GM19023 (cell line): ENCODE results near the gene MANEAL.
A peak's percentile ranks its signal among the peaks of the same experiment; 100 is the strongest.
"Not testable (repeated sequence)": the region's sequence is repeated elsewhere in the genome, so short reads cannot be mapped to it uniquely, and the experiment has no call there.

ENCODE experiments used
- ATAC-seq: cut with Tn5 transposase; IDR thresholded peaks from one replicate; pipeline ENCODE4 v1.9.1; 2021; ENCODE audit warnings: mild to moderate bottlenecking, moderate library complexity; ENCODE audit not compliant: unreplicated experiment

Gene MANEAL, protein sequence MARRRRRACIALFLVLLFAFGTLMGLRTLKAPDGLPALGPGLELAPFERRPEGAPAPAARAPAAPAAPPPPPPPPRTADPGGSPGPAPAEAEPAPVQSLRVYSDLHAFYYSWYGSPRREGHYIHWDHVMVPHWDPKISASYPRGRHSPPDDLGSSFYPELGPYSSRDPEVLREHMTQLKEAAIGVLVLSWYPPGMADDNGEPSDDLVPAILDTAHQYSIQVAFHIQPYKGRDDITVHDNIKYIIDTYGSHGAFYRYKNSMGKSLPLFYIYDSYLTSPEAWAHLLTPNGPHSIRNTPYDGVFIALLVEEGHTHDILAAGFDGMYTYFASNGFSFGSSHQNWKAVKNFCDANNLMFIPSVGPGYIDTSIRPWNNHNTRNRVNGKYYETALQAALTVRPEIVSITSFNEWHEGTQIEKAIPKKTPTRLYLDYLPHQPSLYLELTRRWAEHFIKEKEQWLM

DNA sequence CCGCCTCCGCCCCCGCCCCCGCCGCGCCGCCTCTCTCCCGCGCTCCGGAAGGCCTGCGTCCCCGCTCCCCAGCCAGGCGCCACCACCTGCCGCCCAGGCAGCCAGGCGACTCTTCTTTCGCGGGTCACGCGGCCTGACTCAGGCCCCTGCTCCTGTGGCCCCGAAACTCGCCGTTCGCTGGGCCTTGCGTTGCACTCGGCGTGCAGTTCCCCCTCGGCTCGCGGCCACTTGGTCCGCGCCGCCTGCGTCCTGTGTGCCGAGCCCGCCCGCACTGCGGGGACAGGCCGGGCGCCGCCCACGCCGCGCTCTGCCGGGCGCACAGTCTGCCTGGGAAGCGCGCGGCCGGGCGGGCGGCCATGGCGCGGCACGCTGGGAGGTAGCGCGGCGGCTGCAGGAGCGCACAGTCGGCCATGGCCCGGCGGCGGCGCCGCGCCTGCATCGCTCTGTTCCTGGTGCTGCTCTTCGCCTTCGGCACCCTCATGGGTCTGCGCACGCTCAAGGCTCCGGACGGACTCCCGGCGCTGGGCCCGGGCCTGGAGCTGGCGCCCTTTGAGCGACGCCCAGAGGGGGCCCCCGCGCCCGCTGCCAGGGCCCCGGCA is at the start of gene MANEAL:
TSS of gene MANEAL (plus strand) at position 75 of the 599 bp plus-strand sequence. CDS start at position 411, 336 bp downstream.
- ATAC-seq: peak; percentile 57

DNA sequence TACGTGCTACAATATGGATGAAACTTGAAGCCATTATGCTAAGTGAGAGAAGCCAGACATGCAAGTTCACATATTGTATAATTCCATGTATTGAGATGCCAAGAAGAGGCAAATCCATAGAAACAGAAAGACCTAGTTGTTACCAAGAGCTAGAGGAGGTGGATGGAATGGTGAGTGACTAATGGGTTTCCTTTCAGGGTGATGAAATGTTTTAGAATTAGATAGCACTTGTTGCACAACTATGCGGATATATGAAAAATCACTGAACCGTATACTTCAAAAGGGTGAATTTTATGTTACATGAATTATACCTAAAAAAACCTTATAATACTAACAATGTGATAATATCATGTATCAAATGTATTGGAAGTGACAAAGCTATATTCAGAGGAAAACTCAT is 46.8 kb upstream of the MANEAL start:
- no peak for ATAC-seq

DNA sequence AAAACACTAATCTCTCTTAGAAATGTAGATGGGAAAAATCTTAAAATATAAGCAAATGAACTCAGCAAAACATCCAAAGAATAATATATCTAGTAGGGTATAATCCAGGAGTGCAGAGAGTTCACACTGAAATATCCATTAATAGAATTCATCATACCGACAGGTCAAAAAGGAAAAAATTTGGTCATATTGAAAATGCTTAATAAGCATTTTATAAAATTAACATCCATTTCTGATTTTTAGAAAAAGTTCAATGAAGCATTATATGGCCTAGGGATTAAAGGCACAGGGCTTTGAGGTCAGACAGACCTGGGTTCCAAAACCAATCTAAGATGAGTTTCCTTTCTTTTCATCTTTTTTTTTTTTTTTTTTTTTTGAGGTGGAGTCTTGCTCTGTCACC is 45.1 kb upstream of the MANEAL start:
- ATAC-seq: no peak

DNA sequence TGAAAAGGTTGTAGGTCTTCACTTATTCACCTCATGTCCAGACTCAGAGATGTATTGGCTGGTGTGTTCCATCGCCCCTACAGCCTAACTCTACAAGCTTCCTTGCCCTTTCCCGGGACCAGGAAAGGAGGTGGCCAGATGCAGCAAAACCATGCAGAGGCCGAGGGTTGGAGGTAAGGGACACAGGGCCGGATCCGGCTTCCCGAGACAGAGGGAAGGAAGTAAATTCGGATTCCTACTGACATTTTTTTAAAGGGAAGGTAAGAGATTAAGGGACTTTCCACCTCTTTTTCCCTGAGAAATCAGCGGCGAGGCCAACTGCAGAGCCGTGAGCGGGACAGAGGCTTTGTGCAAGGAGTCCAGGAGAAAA is 41.4 kb upstream of the MANEAL start:
- no peak for ATAC-seq

DNA sequence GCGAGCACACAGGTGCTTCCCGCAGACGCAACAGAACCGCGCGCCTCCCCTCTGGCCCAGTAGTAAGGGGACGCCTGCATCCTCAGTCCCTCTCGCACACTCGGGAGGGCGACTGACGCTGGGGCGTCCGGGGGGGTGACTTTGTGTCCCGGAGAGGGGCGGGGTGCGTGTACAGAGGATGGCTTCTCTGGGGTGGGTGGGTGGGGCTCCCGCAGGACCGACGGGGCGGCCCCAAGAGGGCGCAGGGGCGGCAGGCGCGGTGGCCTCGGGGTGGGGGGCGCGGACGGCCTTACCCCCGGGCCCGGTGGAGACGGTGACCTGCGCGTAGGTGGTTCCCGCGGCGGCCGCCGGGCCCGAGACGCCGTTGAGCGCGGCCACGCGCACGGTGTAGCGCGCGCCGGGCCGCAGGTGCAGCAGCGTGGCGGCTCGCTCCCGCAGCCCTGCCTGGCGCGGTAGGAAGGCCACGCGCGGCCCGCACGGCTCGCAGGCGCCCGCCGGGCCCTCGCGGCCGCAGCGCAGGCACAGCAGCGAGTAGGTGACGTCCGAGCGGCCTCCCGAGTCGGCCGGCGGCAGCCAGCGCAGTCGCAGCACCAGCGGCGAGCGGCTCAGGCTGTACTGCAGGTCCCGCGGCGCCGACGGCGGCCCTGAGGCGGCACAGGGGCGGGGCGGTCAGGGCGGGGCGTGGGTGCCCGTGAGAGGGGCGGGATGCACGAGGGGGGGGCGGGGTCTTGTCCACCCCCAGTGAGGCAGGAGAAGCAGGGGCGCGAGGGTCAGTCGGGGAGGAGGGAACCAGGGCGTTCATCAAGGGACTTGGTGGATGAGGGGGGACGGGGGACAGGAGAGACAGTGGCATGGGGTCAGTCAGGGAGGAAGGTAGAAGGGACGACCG is 40.8 kb upstream of the MANEAL start:
- ATAC-seq: no peak

DNA sequence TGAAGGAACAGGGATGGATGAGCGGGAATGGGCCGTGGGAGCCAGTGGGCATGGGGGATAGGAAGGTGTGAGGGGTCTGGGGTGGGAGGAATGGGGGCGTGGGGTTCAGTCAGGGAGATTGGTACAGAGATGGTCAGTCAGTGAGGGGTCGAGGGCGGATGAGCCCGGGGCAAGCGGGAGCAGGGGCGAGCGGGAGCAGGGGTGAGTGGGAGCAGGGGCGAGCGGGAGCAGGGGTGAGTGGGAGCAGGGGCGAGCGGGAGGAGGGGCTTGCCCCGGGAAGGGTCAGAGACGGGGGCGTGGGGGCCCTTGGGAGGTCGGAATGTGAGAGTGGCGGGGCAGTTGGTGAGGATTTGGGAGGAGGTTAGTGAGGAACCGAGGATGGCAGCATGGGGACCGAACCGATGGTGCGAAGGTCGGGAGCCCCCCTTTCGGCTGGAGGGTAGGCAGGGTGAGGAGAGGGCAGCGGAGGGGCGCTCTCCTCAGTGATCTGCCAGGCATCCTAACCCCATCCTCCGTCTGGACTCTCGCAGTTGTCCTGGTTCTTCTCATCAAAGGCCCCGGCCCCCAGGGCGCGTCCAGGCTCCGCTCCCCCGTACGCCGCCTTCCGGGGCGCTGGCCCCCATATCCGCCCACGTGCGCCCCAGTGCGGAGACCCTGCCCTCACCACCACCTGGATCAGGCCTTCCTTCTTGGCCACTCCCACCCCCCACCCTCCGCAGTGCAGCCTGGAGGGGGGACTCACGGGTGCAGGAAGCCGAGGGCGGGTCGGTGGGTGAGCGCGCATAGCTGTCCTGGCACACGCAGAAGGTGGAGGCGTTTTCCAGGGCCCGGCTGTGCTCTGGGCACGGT is 40.0 kb upstream of the MANEAL start:
- ATAC-seq: no peak

DNA sequence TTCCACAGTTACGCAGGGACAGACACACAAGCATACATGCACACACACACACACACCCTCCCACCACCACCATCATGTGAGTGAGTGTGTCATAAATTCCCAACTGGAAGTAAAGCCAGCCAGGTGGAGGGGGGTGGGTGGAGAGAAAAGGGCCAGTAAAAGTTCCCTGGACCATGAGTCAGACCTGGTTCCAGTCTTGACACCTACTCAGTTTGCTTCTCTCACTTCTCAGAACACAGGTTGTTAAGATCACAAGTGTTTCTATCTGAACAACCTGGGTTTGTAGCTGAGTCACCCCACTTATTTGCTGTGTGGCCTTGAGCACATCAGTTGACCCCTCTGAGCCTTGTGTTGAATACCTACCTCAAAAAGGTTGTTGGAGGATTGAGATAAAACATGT is 38.4 kb upstream of the MANEAL start:
- ATAC-seq: no peak

DNA sequence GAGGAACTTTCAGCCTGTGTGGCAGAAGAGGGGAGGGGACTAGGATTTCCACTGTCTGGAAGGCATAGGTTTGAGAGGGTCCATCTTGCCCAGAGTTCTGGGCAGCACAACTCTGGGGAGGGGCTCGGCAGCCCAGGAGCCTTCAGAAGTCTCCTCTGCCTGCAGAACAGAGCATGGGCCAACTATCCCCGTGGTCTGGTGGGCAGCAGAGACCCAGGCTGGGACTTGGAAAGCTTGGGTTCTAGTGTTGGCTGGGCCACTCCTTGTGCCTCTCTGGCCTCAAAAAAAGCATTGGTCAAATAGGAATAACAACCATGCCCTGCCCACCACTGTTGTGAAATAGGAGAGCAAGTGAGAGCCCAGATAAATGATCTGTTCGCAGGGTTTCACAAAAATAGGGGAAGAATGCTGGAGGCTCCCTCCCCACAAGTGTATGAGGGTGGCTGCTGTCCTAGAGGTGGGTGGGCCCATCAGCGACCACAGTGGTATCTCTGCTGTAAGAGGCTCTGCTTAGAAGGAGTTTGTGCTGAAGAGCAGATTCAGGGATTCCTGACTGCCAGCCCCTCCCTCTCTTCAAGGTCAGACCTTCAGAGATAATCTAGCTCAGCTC is 37.6 kb upstream of the MANEAL start:
- ATAC-seq: no peak

DNA sequence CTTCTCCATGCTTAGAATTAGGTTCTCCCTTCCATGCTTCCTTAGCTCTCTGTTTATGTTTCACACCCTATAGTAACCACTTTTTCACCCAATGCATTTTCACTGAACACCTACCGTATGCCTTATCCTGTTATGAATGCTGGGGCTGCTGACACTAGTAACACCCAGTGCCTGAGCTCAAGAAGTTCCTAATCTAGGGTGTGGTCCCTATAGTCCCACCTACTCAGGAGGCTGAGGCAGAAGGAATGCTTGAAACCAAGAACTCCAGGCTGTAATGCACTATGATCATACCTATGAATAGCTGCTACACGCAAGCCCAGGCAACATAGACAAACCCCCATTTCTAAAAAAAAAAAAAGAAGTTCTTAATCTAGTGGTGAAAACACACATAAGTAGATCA is 34.2 kb upstream of the MANEAL start:
- no peak for ATAC-seq

DNA sequence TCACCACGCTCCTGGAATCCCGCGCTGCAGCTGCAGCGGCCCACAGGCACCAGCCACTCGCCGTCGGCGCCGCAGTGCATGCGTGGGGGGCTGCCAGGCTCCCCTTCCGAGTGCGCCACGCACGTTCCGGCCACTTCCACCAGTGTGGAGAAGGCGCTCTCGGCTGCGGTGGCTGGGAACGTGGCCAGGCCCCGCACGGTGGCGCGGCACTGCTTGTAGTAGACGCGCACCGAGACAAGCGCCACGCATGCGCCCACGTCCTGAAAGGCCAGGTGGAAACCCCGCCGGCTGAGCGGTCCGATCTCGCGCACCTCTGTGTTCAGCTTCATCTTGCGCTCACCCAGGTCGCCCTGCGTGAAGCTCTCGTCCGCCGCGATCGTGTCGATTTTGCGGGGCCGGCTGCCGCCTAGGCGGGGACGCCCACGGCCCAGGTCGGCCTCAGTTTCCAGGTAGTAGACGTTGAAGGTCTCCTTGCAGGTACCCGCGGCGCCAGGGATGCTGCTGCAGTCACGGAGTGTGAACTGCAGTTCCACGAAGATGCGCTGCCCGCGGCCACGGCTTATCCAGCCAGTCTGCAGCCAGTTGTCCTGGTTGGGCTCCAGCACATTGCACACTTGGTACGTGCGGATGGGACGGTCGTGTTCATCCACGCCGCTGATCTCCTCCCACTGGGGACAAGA is 32.1 kb upstream of the MANEAL start:
- ATAC-seq: no peak

DNA sequence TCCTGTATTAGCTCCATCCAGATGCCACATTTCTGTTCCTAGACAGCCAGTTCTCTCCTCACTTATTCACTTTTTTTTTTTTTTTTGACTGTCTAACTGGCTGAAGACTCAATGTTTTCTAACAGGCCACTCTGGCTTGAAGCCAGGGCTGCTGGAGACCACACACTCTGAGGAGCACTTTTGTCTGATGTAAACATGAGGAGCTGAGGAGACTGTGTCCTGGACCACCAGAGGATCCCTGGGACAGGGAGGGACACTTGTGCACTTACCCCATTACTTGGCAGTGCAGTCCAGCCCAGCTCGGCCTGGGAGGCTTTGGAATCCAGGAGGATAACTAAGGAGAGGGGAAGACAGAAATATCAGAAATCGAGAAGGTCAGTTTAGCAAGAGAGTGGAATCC is 31.1 kb upstream of the MANEAL start:
- no peak for ATAC-seq

DNA sequence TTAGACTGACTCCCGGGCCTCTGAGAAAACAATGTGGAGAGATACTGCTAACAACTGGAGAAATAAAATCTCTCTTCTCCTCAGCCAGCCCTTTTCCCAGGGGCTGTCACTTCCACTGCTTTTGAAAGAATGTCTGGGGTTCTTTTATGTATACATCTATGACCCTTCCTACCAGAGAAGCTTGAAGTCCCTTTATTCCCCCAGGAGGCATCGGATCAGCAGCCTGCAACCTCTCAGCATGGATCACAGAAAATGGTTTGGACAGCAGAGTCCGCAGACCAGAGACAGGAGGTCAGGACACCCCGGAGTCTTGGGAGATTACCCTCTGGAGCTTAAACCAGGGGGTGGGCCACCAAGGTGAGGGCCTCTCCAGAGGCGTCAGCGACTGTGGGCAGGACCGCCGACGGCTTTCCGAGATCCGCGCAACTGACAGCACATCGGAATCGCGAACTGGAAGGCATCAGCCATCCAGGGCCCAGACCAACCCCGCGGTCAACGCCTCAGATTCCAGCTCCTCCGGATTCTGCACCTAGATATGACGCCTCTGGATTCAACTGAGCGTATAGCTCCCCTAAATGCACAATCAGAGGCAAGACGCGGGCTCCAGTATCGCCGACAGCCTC is 29.7 kb upstream of the MANEAL start:
- no peak for ATAC-seq

DNA sequence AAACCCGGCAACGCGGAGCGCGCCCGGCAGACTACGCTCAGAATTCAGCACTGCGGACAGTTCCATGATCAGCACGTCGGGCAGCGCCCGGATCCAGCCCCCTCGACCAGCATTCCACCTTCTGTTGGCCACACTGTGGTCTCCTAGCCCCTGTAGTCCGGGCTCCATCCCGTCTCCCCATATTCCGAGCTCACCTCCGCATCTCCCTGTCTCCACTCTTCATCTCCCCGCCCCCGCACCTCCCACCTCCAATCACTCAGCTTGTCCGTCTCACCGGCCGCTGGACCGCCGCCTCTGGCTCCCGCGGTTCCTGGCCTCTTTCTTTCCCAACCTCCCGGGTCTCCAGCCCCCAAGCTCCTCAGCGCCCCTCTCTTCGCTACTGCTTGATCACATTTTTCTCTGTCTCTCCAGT is 29.2 kb upstream of the MANEAL start:
- no peak for ATAC-seq

DNA sequence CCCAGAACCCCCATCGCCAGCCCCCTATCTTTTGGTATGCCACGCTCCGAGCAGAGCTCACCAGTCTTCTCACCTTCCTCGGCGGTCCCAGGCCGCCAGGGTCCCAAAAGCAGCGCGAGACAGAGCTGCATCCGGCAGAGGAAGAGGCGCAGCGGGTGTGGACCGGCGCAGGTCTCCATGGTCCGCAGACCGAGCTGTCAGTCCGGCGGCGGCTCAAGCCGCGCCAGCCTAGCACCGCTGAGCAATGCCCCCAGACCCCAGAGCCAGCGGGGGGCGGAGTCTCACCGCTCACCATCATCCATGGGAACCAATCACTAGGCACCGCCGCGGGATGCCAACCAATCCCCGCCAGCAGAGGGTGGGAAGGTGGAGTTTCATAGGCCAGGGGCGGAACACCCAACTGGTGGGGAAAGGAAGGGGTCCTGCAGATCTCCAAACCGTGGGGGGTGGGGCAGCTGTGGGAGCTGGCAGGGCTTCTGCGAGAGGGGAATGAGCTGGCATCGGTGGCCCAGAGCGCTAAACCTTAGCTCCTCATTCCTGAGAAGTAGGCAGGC is 28.7 kb upstream of the MANEAL start, which contains the start of gene EPHA10:
TSS of gene EPHA10 (minus strand) at position 233 of the 554 bp plus-strand sequence. CDS start at position 179, 54 bp downstream.
- no peak for ATAC-seq

DNA sequence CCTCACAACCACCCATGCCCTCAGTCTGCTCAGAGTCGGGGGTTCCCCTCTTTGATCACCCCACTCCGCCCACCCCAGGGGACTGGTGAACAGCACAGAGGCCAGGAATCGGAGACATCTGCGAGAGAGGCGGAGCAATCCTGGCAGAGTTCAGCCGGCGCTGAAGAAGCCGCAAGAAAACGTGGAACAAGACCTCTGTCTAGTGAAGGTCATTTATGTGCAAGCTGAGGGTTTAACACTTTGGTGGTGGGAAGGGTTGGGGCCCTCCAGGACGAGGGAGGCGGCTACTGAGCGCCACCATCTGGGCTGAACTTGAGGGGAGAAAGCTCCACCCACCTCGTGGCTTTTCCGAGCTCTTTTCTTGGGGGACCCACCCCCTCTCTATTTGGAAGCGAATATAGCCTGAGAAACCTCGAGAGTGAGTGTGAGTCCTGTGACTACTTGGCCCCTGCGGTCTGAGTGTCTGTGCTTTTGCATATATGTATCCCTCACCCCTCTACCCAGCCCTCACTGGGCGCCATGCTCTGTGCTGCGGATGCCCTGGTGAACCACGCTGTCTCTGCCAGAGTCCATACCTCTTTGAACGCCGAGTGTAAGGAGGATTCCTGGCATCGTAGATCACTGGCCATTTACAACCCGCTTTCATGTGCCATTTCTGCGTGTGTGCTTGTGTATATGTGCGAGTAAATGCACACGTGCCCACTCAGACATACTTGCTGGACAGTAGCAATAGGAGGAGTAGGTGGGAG is 27.6 kb upstream of the MANEAL start:
- ATAC-seq: no peak

DNA sequence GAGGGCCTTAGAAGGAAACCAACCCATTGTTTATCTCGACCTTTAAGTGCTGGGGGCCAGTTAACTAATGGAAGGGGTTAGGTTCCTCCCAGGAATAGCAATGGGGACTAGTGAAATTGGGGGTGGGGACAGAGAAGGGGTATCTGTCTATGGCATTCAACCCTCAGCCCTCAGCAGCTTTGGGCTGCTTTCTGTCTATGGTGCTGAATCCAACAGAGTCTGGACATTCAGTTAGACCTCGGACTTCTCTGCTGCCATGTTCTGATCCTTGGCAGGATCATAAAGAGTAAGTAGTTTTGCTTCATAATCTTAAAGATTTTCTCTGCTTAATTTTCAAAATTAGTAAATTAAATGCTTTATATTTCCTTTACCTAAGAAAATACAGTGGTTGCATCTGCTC is 26.2 kb upstream of the MANEAL start:
- ATAC-seq: no peak

DNA sequence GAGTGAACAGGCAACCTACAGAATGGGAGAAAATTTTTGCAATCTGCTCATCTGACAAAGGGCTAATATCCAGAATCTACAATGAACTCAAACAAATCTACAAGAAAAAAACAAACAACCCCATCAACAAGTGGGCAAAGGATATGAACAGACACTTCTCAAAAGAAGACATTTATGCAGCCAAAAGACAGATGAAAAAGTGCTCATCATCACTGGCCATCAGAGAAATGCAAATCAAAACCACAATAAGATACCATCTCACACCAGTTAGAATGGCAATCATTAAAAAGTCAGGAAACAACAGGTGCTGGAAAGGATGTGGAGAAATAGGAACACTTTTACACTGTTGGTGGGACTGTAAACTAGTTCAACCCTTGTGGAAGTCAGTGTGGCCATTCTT is 22.2 kb upstream of the MANEAL start:
- not testable (repeated sequence) for ATAC-seq

DNA sequence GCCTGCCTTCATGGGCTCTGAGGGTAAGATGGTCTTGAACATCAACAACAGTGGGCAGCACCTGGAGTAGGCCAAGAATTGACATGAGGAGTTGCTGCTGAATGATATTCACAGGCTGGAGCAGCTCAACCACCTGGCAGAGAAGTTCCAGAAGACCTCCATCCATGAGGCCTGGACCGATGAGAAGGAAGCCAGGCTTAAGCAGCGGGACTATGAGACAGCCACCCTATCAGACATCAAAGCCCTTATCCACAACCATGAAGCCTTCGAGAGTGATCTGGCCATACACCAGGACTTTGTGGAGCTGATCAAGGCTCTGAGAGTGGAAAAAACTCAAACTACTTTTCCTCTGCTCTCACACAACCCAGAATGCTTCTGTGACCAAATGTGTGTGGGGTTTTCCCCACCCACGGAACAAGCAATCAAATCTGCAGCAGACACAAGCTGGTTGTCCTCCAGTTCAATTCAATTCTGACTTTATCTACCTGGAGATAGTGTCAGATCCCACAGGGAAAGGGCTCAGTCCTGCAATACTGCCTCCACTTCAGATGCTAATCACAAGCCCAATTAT is 16.6 kb upstream of the MANEAL start:
- no peak for ATAC-seq
